Measurements from ENCODE around the gene AQP12B.

Gene AQP12B

GRCh38 chr2:240632306-240632721 lies 50.4 kb downstream of the AQP12B start:
- DNase-seq (ENCODE audit: low spot score) = no peak

- DNase-seq (ENCODE audit: low spot score) = no peak
These were observed 51.0 kb downstream of the AQP12B start for GRCh38 chr2:240631548-240632305.

GRCh38 chr2:240630771-240631547 lies 51.7 kb downstream of the AQP12B start:
- no peak for DNase-seq (ENCODE audit: low spot score)

GRCh38 chr2:240629968-240630770 lies 52.5 kb downstream of the AQP12B start:
- no peak for DNase-seq (ENCODE audit: low spot score)

GRCh38 chr2:240629619-240629967 lies 53.1 kb downstream of the AQP12B start:
- DNase-seq (ENCODE audit: low spot score) = no peak

- DNase-seq (ENCODE audit: low spot score) = no peak
These were observed 53.7 kb downstream of the AQP12B start for GRCh38 chr2:240628808-240629618.

- no peak for DNase-seq (ENCODE audit: low spot score)
These were observed 54.2 kb downstream of the AQP12B start for GRCh38 chr2:240628507-240628807.

GRCh38 chr2:240627736-240628506 lies 54.8 kb downstream of the AQP12B start:
- no peak for DNase-seq (ENCODE audit: low spot score)

GRCh38 chr2:240626531-240627300 lies 56.0 kb downstream of the AQP12B start:
- no peak for DNase-seq (ENCODE audit: low spot score)
